ENCODE data around the gene PROZ. TPM values are rescaled to one million over a fixed set of nuclear protein-coding genes. Genes with fewer than 3 reads are reported as not detected.
A peak's percentile ranks its signal among the peaks of the same experiment; 100 is the strongest.

The PROZ gene
- total and polyA plus RNA-seq, 2 of the 13 experiments (the other 11 are each of a cell fraction or from before 2014, with no cell fraction given), result 5.6 to 22.5 TPM

DNA sequence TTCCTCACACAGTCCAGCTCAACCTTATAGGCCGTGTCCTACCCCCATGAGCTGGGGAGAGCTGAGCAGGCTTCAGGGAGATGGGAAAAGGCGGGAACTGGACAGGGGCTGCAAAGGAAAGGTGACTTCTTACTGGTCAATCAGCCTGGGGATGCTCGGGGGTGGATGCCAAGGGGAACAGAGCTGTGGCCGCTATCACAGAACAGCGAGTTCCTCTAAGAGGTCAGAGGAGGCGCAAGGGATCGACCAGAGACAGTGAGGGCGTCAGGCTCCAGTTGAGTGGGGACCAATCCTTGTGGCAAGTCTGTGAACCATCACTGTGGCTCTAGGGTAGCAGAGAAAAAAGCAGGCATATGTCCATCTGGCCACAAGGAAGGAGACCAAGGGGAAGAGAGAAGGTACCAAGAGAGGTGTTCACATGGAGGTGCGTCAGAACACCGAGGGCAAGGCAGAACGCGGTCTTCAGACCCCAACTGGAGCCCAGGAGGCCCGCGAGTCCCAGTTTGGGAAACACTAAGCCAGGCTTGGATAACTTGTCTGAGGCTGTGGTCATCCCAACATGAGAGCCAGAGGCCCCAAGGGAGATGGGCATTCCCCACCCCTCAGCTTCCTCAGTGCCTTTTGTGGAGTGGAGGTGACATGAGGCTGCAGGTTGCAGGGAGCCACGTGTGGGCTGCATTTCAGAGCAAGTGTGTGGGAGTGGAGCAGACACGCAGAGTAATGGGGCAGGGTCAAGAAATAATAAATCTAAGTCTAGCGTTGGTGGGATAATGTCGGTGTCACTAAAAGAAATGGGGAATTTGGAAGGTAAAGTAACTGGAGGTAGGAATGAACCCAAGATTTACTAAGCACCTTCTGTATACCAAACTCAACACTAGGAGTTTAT, 31.9 kb upstream of the PROZ start (continued):
- TF ChIP-seq, protein P1, sequence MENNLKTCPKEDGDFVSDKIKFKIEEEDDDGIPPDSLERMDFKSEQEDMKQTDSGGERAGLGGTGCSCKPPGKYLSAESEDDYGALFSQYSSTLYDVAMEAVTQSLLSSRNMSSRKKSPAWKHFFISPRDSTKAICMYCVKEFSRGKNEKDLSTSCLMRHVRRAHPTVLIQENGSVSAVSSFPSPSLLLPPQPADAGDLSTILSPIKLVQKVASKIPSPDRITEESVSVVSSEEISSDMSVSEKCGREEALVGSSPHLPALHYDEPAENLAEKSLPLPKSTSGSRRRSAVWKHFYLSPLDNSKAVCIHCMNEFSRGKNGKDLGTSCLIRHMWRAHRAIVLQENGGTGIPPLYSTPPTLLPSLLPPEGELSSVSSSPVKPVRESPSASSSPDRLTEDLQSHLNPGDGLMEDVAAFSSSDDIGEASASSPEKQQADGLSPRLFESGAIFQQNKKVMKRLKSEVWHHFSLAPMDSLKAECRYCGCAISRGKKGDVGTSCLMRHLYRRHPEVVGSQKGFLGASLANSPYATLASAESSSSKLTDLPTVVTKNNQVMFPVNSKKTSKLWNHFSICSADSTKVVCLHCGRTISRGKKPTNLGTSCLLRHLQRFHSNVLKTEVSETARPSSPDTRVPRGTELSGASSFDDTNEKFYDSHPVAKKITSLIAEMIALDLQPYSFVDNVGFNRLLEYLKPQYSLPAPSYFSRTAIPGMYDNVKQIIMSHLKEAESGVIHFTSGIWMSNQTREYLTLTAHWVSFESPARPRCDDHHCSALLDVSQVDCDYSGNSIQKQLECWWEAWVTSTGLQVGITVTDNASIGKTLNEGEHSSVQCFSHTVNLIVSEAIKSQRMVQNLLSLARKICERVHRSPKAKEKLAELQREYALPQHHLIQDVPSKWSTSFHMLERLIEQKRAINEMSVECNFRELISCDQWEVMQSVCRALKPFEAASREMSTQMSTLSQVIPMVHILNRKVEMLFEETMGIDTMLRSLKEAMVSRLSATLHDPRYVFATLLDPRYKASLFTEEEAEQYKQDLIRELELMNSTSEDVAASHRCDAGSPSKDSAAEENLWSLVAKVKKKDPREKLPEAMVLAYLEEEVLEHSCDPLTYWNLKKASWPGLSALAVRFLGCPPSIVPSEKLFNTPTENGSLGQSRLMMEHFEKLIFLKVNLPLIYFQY (CRISPR knock-in tag; IDR thresholded peaks at IDR 0.05; ENCODE audit: borderline replicate concordance), result no peak
- TF ChIP-seq RFX5 (IDR thresholded peaks at IDR 0.05; ENCODE audit: low read depth, low read length), result no peak
- TF ChIP-seq ZNF792 (CRISPR knock-in tag; IDR thresholded peaks at IDR 0.05), result no peak
- 0 out of 2 replicates have a peak, but pooled peaks have one; percentile 33 for TF ChIP-seq KMT2A (CRISPR knock-in tag; IDR thresholded peaks at IDR 0.05)
- no peak for TF ChIP-seq MED8 (CRISPR knock-in tag; IDR thresholded peaks at IDR 0.05; ENCODE audit: insufficient replicate concordance)
- TF ChIP-seq, protein P2, sequence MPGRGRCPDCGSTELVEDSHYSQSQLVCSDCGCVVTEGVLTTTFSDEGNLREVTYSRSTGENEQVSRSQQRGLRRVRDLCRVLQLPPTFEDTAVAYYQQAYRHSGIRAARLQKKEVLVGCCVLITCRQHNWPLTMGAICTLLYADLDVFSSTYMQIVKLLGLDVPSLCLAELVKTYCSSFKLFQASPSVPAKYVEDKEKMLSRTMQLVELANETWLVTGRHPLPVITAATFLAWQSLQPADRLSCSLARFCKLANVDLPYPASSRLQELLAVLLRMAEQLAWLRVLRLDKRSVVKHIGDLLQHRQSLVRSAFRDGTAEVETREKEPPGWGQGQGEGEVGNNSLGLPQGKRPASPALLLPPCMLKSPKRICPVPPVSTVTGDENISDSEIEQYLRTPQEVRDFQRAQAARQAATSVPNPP (CRISPR knock-in tag; IDR thresholded peaks at IDR 0.05), result no peak
- TF ChIP-seq, protein P3, sequence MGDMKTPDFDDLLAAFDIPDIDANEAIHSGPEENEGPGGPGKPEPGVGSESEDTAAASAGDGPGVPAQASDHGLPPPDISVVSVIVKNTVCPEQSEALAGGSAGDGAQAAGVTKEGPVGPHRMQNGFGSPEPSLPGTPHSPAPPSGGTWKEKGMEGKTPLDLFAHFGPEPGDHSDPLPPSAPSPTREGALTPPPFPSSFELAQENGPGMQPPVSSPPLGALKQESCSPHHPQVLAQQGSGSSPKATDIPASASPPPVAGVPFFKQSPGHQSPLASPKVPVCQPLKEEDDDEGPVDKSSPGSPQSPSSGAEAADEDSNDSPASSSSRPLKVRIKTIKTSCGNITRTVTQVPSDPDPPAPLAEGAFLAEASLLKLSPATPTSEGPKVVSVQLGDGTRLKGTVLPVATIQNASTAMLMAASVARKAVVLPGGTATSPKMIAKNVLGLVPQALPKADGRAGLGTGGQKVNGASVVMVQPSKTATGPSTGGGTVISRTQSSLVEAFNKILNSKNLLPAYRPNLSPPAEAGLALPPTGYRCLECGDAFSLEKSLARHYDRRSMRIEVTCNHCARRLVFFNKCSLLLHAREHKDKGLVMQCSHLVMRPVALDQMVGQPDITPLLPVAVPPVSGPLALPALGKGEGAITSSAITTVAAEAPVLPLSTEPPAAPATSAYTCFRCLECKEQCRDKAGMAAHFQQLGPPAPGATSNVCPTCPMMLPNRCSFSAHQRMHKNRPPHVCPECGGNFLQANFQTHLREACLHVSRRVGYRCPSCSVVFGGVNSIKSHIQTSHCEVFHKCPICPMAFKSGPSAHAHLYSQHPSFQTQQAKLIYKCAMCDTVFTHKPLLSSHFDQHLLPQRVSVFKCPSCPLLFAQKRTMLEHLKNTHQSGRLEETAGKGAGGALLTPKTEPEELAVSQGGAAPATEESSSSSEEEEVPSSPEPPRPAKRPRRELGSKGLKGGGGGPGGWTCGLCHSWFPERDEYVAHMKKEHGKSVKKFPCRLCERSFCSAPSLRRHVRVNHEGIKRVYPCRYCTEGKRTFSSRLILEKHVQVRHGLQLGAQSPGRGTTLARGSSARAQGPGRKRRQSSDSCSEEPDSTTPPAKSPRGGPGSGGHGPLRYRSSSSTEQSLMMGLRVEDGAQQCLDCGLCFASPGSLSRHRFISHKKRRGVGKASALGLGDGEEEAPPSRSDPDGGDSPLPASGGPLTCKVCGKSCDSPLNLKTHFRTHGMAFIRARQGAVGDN (CRISPR knock-in tag; IDR thresholded peaks at IDR 0.05), result peak; percentile 71
- TF ChIP-seq ZNF143 (CRISPR knock-in tag; IDR thresholded peaks at IDR 0.05), result no peak
- TF ChIP-seq NFATC3 (CRISPR knock-in tag; IDR thresholded peaks at IDR 0.05), result no peak
- 0 out of 2 replicates have a peak, but pooled peaks have one; percentile 24 for TF ChIP-seq ZNF501 (CRISPR knock-in tag; IDR thresholded peaks at IDR 0.05)
- TF ChIP-seq ZNF790 (CRISPR knock-in tag; IDR thresholded peaks at IDR 0.05; ENCODE audit: borderline replicate concordance), result no peak
- TF ChIP-seq ZNF326 (CRISPR knock-in tag; IDR thresholded peaks at IDR 0.05; ENCODE audit: borderline replicate concordance), result 0 out of 2 replicates have a peak, but pooled peaks have one; percentile 33
- TF ChIP-seq THAP11 (CRISPR knock-in tag; IDR thresholded peaks at IDR 0.05), result no peak
- no peak for TF ChIP-seq ZNF460 (CRISPR knock-in tag; IDR thresholded peaks at IDR 0.05; ENCODE audit: borderline replicate concordance)
- TF ChIP-seq, protein P4, sequence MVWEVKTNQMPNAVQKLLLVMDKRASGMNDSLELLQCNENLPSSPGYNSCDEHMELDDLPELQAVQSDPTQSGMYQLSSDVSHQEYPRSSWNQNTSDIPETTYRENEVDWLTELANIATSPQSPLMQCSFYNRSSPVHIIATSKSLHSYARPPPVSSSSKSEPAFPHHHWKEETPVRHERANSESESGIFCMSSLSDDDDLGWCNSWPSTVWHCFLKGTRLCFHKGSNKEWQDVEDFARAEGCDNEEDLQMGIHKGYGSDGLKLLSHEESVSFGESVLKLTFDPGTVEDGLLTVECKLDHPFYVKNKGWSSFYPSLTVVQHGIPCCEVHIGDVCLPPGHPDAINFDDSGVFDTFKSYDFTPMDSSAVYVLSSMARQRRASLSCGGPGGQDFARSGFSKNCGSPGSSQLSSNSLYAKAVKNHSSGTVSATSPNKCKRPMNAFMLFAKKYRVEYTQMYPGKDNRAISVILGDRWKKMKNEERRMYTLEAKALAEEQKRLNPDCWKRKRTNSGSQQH (CRISPR knock-in tag; IDR thresholded peaks at IDR 0.05; ENCODE audit: low read depth), result no peak
- no peak for TF ChIP-seq ZNF570 (CRISPR knock-in tag; IDR thresholded peaks at IDR 0.05; ENCODE audit: borderline replicate concordance)
- 0 out of 2 replicates have a peak, but pooled peaks have one; percentile 30 for TF ChIP-seq SPEN (CRISPR knock-in tag; IDR thresholded peaks at IDR 0.05; ENCODE audit: low read depth)

Data from HepG2 (cell line).